HG02571 (cell line): Measurements from ENCODE around the gene PRSS36.
"Not testable (repeated sequence)": the region's sequence is repeated elsewhere in the genome, so short reads cannot be mapped to it uniquely, and the experiment has no call there.

Experiments
- ATAC-seq: cut with Tn5 transposase; IDR thresholded peaks from one replicate; pipeline ENCODE4 v1.9.1; 2021; ENCODE audit warnings: mild to moderate bottlenecking, moderate library complexity; ENCODE audit not compliant: unreplicated experiment

PRSS36 gene

DNA sequence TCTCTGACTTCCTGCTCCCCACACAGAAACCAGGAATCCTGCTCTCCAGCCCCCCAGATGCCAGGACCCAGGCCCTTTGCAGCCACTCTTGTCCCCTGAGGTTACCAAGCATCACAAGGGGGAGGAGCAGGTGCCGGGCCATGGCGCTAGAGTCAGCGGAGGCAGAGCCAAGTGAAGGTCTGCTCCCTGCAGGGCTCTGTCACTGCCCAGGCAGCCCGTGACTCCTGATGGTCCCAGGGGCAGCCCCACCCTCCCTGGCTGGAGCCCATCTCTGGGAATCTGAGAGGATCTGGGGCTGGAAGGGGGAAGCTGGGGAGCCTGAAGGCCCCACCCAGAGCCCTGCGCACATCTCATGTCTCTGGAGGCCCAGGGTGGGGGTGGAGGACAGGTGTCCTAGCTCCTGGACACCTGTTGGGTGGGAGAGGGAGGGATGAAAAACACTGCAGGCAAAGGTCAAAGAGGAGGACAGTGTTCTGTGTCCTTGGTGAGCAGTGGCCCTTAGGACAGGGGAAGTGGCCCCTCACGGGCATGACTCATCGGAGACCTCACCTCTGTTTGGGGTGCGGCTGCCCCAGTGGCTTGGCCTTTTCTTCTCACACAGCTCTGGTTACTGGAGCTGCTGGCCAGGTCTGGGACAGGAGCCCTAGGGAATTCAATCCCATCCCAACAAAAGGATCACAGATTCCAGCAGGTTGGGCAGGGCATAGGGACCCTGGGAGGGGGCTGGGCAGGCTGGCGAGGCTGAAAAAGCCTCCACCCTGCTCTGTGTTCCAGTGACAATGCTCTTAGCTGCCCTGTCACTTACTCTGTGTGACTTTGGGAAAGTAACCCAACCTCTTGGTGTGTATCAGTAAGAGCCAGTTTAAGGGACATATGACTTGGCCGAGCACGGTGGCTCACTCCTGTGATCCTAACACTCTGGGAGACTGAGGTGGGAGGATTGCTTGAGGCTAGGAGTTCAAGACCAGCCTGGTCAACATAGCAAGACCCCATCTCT is at the start of gene PRSS36:
Gene PRSS36, minus strand, starts transcription at position 173 of the 997 bp plus-strand sequence. Its CDS starts 31 bp downstream, at position 142.
- no peak for ATAC-seq

DNA sequence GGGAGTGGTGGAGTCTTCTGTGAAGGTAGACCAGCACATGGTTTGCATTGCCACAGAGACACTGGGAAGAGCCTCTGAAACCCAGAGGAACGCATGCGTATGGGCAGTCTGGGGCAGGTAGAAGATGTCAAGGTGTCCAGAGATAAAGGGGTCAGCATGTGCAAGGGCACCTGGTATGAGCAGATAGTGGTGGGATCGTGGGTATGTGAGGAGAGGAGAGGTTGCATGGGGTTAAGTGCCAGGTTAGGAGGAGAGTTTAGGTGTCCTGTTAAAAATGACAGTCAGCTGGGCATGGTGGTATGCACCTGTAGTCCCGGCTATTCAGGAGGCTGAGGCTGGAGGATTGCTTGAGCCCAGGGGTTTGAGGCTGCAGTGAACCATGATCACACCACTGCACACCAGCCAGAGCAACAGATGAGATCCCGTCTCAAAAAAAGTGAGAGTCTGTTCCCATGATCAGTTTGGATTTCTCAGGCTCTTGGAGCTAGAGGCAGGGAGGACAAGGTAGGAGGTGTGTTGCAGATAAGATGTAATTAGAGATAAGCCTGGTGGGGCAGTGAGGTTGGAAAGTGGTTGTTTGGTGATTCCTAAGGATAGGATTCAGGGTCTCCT is 49.7 kb upstream of the PRSS36 start:
- no peak for ATAC-seq

DNA sequence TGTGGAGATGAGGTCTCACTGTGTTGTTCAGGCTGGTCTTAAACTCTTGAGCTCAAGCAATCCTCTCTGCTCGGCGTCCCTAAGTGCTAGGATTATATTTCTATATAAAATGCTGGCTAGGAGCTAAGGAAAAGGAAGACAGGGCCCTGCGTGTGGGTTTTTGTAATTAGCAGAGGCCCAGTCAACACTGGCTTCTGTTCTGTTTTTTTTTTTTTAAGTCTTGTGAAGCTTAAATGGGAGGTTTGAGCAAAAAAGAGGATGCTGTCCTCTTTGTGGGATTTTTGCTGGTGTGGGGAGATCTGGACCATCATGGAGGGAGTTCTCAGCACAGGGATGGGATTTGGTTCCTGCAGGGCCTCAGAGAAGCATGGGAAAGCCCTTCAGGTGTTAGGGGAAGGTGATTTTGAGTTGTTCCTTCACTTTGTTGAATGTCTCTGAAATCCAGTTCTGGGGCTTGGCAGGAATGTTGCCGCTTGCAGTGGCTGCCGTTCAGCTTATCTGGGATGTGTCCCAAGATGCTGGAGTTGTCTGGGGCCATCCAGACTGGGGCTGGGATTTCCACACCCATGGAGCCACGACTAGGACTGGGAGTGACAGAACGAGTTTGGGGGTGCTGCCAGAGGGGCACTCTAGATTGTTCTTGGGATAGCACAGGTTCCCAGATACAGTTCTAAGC is 48.5 kb upstream of the PRSS36 start:
- ATAC-seq, result no peak

DNA sequence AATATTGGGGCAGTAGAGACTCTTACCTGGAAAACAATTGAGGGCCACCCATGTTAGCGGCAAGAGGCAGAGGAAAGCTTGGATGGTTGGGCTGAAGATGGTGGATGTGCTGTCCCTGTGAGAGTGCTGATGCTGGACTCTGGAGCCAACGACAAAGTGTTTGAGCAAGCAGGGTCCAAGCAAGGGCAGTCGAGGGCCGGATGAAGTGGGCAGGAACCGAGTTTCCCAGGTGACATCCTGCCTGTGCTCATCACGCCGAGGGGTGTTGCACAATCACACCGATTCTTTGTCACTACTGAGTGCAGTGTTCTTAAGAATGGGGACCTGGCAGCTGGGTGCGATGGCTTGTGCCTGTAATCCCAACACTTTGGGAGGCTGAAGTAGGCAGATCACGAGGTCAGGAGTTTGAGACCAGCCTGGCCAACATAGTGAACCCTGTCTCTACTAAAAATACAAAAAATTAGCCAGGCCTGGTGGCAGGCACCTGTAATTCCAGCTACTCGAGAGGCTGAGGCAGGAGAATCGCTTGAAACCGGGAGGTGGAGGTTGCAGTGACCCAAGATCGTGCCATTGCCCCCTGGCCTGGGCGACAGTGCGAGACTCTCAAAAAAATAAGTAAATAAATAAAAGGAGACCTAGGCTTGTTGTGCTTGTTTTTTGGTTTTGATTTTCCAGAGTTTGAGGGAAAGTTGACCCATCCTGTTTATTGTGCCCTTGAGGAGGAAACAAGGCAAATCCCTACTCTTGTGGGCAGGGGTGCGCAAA is 46.6 kb upstream of the PRSS36 start:
- ATAC-seq, result no peak

DNA sequence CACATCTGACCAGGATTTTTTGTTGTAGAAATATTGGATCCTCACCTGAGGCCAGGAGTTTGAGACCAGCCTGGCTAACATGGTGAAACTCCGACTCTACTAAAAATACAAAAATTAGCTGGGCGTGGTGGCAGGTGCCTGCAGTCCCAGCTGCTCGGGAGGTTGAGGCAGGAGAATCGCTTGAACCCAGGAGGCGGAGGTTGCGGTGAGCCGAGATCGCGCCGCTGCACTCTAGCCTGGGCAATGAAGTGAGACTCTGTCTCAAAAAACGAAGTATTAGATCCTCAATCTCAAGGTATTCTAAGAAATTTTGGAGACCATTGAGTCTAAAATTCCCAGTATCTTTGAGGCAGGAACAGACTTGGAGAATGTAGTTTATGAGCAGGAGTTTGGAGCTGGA is 46.0 kb upstream of the PRSS36 start:
- not testable (repeated sequence) for ATAC-seq

DNA sequence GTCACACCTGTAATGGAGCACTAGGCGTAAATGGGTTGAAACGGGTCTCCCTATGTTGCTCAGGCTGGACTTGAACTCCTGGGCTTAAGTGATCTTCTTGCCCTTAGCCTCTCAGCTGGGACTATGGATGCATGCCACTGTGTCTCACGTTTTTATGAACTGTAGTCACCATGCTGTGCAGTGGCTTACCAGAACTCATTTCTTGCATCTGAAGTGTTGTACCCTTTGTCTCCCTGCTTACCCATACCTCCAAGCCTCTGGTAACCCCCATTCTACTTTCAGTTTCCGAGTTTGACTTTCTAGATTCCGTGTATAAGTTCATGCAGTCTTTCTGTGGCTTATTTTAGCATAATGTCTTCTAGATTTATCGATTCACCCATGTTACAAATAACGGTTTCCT is 45.0 kb upstream of the PRSS36 start:
- peak; percentile 60 for ATAC-seq

DNA sequence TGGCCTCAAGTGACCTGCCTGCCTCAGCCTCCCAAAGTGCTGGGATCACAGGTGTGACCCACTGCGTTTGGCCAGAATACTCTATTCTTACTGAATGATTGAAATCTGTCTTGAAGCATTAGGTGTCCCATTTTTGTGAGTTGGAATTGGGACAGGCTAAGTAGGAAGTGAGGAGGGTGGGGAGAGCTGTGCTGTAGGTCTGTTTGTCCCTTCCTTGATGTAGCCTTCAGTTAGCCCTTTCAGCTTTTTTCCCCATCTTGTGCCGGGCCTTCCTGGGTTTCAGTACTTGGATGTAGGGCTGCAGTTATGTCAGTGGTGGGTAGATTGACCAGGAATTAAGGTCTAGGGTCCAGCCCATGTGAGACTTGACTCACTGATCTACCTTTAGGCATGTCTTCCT is 44.0 kb upstream of the PRSS36 start:
- no peak for ATAC-seq

DNA sequence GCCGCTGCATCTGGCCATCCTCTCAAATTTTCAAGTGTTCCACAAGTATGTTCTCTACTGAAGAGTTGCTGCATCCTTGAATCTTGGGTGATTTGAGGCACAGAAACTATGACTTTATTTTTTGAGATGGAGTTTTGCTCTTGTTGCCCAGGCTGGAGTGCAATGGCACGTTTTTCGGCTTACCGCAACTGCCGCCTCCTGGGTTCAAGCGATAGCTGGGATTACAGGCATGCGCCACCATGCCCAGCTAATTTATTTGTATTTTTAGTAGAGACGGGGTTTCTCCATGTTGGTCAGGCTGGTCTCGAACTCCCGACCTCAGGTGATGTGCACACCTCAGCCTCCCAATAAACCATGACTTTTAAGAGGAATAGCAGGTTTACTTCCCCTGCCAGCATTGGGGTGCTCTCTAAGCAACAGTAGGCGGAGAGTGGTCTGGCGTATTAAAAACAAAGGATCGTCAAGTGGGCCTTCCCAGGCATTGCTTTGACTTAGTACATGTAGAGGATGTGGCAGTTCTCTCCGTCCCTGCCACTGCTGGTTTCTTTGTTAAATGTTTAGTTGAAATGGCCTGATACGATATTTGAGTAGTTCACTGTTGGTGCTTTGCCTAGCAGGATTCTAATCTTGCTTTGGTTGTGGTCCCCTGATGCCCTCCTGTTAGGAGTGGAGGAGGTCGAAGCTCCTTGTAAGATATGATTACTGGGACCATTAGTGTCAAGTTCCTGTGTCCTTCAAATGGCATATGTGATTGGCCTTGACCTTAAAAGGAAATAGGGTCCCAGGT is 43.2 kb upstream of the PRSS36 start:
- no peak for ATAC-seq

DNA sequence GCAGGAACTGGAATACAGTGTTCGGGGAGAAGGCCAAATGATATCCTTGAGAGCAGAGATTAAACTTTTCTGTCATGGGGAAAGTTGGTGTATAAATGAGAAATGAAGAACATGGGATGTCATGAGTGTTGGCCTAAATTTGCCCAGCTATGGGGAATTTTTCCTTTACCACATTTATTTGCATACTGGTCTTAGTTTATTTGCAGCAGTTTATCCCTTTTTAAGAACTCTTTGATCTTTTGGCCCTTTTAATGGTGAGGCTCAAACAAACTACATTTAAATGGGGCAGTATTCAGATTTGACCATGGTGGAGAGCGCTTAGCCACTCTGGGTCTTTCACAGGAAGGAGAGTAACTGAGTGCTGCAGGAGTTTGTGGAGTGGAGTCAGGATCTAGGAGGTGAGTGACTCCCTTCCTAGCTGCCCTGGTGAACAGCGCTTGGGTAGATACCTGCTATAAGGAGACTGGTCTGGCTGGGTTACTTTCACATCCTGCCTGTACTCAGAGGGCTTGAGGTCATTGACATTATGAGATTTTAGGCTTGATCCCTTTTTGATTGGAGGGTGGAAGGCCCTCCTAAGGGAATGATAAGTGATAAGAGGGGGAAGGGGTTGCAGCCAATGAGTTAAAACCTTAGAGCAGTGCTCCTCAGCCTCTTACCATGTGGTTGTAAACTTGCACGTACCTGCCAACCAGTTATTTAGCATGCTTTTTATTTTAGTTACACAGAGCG is 42.0 kb upstream of the PRSS36 start:
- ATAC-seq, result no peak

DNA sequence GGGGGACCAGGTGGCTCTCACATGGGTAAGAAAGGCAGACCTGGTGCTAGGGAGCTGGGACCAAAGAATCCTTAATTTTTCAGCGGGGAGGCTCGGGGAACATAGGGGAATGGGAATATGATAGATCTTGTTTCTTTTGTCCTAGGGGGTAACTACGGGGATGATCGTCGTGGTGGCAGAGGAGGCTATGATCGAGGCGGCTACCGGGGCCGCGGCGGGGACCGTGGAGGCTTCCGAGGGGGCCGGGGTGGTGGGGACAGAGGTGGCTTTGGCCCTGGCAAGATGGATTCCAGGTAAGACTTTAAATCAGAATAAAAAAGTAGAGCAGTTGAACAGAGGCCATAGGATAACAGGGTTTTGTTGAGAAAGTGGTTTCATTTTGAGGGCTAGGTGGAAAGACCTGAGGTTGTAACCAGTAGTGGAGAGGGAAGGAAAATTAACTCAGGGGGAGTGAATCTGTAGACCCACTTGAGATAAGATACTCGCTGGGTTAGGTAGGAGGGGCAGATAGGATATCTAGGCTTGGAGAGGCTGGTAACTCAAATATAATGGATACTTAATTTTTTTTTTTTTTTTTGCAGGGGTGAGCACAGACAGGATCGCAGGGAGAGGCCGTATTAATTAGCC is 41.1 kb upstream of the PRSS36 start:
- ATAC-seq, result no peak

DNA sequence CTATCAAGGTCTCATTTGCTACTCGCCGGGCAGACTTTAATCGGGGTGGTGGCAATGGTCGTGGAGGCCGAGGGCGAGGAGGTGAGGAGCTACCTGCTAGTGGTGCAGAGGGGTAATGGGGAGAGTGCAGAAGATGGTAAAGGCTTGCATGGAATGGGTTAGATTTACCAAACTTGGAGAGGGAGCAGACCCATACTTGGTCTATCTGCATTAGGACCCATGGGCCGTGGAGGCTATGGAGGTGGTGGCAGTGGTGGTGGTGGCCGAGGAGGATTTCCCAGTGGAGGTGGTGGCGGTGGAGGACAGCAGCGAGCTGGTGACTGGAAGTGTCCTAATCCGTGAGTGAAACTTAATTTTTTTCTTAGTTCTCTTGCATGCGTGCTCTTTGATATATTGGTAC is 40.2 kb upstream of the PRSS36 start:
- ATAC-seq, result no peak

DNA sequence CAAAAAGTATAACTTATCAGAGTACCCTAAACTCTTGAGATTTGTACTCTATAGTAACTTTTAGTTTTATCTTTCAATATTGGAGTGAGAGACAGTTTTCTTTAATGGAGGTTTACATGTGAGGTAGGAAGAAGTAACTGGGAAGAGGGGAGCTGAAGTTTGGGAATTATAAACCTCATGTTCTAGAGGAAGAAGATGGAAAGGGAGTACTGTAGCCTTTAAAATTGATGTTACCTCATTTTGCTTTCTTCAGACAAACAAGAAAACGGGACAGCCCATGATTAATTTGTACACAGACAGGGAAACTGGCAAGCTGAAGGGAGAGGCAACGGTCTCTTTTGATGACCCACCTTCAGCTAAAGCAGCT is 39.5 kb upstream of the PRSS36 start:
- ATAC-seq, result no peak

DNA sequence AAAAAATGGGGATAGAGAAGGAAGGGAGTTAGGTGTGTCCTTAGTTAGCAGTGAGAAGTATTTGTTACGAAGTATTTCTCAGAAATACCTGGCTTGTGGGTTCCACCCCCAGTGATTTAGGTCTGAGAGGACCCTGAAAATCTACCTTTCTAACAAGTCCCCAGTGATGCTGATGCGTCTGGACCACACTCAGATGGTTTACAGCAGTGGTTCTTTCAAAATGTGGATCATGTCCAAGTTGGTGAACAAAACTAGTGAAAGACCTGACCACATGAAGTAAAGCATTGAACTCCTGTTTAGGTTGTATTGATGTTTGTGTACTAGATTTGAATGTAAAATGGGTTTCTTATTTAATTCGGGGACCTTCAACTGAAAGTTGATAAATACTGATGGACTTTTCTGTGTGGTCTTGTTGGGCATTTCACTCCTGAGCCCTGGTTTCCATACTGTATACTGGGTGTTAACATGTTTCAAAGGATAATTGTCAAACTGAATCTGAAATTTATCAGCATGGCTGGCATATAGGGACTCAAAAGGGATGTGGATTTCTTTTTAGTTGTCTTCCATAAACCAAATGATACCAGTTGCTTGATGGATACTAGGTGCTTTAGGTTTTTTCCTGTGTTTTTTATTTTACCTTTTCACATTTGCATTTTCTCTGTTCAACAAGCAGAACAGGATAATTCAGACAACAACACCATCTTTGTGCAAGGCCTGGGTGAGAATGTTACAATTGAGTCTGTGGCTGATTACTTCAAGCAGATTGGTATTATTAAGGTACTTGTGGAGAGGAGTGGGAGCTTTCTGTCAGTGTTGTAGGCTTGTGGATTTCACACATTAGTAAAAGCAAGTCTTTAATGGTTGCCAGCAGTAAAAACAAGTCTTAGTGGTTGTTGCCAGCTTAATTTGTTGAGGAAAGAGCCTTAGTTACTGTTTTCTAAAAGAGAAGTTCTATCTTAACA is 38.9 kb upstream of the PRSS36 start:
- no peak for ATAC-seq

DNA sequence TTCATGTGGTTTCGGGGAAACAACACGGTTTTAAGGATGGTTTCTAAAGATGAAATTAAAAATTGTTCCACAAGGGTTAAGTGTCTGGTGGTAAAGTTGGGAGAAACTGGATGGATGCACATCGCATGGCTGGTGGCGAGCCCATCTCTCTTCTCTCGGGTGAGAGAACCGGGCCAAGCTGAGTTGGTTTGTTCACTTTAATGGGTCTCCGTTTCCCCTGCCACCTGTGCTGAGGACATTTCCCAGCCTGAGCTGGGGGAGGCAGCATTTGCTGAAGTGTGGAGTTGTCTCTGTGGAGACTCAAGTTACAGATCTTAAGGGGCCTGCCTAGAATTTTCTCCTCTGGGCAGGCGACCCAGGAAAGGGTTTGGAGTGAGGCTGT is 37.9 kb upstream of the PRSS36 start:
- ATAC-seq, result no peak

DNA sequence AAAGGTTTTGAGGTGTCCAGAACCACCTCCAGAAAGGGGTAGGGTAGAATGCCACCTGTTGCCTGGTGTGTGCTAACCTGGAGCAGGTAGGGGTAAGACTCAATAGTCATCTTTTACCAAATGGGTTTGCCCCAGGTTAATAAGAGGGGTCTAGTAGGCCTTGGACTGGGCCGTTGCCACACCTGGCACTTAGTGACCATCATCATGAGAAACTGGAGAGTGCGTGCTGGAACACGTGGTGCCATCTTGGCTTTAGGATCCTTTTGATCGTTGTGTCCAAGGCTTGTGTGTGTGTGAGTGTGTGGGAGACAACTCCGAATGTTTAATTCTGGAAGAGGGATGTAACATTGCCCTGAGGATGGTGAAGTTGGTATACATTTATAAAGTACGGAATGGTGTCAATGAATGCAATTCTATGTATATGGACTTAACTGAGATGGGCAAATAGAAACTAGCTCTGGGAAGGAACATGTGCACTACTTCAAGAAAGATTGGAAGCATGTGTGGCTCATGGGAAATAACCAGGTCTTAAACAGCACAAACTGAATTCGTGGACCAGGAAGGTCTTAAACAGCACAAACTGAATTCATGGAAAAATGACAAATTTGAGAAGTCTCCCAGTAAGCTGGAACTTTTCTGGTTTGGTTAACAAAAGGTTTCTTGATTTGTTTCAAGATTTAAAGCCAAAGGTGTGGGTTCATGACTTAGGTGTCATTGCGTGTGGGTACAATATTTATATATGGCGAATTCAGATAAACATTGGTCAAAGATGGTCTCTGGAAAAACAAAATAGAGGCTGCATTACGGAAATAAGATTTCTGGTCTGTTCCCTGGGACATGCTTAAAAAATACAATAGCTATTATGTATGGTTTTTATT is 37.3 kb upstream of the PRSS36 start:
- no peak for ATAC-seq

DNA sequence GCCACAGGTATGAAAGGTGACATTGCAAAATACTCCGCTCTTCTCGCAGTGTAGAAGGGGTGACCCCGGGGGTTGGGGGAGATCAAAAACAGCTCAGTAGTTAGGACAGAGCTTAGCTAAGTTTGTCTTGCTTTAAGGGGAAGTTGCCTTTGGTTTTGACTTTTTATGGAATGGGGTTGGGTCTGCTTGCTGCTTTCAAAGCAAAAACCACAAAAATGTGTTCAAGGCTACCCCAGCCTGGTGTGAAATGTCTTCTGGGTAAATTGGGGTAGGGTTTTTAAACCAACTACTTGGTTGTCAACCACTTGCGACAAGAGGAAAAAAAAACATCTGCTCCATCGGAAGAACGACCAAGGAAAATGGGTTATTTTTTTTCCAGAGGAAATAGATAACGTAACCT is 36.3 kb upstream of the PRSS36 start:
- ATAC-seq, result no peak

DNA sequence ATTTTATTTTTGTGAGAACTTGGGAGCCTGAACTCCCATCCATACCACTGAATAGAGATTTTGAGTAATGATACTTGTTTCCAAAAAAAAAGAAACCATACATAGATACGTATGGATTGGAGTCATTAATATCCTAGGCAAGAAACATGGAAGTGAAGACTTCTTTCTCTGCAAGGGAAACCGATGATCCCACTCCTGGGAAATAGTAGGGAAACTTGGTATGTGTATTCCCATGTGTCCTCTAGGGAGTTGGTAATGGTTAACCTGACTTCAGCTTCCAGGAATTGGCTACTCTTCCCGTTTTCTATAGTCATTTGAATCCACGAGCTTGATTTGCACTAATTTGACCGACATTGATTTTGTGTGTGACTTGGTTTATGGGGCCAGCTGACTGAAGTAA is 35.5 kb upstream of the PRSS36 start:
- no peak for ATAC-seq
